PC-9 (cell line): Measurements from ENCODE around the gene DLG4. TPM values are rescaled to one million over a fixed set of nuclear protein-coding genes. Genes with fewer than 3 reads are reported as not detected.
A peak's percentile ranks its signal among the peaks of the same experiment; 100 is the strongest.

Experiments used
- Bru-seq: library from RNA; stranded (reverse); fragments of 400-500 nt; gene quantifications from one replicate; lab custom pipeline; 2021; lab: Mats Ljungman, UMichigan
- BruChase-seq, 2 experiments: library from RNA; stranded (reverse); fragments of 400-500 nt; gene quantifications; one replicate each; lab custom pipeline; 2021; lab: Mats Ljungman, UMichigan
- BruUV-seq: library from RNA; stranded (reverse); fragments of 400-500 nt; replicated peaks from 2 replicates; lab custom pipeline; 2021; lab: Mats Ljungman, UMichigan
- CTCF ChIA-PET: fragments of 300-600 bp; sonication (Branson Sonifier 250); formaldehyde crosslinking; loops from one replicate; lab custom pipeline; 2022; ENCODE audit warnings: antibody characterized with exemption; lab: Charles Lee
- POLR2A ChIA-PET: fragments of 300-600 bp; sonication (Branson Sonifier 250); formaldehyde crosslinking; loops from one replicate; lab custom pipeline; 2022; ENCODE audit warnings: antibody characterized with exemption; ENCODE audit not compliant: unreplicated experiment; lab: Charles Lee
- DNase-seq, 2 experiments: peaks; one replicate each; pipeline versions ENCODE4 v3.0.0 to v3.0.0-alpha.2; 2015 to 2022; ENCODE audit warnings: mixed read lengths in 1 of 2
- H2AFZ ChIP-seq: fragments of 200-600 bp; sonication (generic); 2 replicates; pipeline ENCODE4 v1.8.1; 2017; ENCODE audit warnings: antibody characterized with exemption
- H3F3A ChIP-seq: fragments of 200-600 bp; sonication (generic); 2 replicates; pipeline ENCODE4 v1.8.1; 2017; ENCODE audit warnings: antibody characterized with exemption, mild to moderate bottlenecking, low read depth; ENCODE audit not compliant: insufficient read depth
- H3K27ac ChIP-seq: fragments of 200-600 bp; sonication (generic); 2 replicates; pipeline ENCODE4 v1.6.1; 2016; ENCODE audit warnings: mixed run types
- H3K27me3 ChIP-seq: fragments of 200-600 bp; sonication (generic); 2 replicates; pipeline ENCODE4 v1.6.1; 2016; ENCODE audit warnings: low read depth, mixed run types; ENCODE audit not compliant: insufficient read depth
- H3K36me3 ChIP-seq: fragments of 200-600 bp; sonication (generic); 2 replicates; pipeline ENCODE4 v1.6.1; 2016; ENCODE audit warnings: low read depth, mixed run types
- H3K4me1 ChIP-seq: fragments of 200-600 bp; sonication (generic); replicated peaks from 2 replicates; pipeline ENCODE4 v1.6.1; 2016; ENCODE audit warnings: mixed run types; ENCODE audit not compliant: insufficient read depth
- H3K4me2 ChIP-seq: fragments of 200-600 bp; sonication (generic); 2 replicates; pipeline ENCODE4 v1.6.1; 2017; ENCODE audit warnings: mixed run types
- H3K4me3 ChIP-seq: fragments of 200-600 bp; sonication (generic); 2 replicates; pipeline ENCODE4 v1.6.1; 2016; ENCODE audit warnings: mixed run types
- H3K79me2 ChIP-seq: fragments of 200-600 bp; sonication (generic); 2 replicates; pipeline ENCODE4 v1.6.1; 2017; ENCODE audit warnings: low read depth, mixed run types
- H3K9me2 ChIP-seq: fragments of 200-600 bp; sonication (generic); 2 replicates; pipeline ENCODE4 v1.8.1; 2017; ENCODE audit warnings: mild to moderate bottlenecking; ENCODE audit not compliant: insufficient read depth
- H3K9me3 ChIP-seq: fragments of 200-600 bp; sonication (generic); 2 replicates; pipeline ENCODE4 v1.8.1; 2016; ENCODE audit warnings: low read depth; ENCODE audit not compliant: insufficient read depth
- H4K20me1 ChIP-seq: fragments of 200-600 bp; sonication (generic); 2 replicates; pipeline ENCODE4 v1.8.1; 2017; ENCODE audit not compliant: insufficient read depth
- EZH2 ChIP-seq: fragments of 200-600 bp; sonication (generic); IDR thresholded peaks from 2 replicates; pipeline ENCODE4 v1.8.0; 2017; ENCODE audit warnings: antibody characterized with exemption, low read depth
- intact Hi-C: fragments of 100-400 bp; cut with micrococcal nuclease; formaldehyde crosslinking; loops from one replicate; pipeline ENCODE4 v1.10.0; 2022; ENCODE audit not compliant: unreplicated experiment
- long read RNA-seq: library from polyadenylated mRNA; stranded (forward); transcript quantifications from one replicate; pipeline ENCODE4 v2.0.0, GENCODE V29; 2022
- total RNA-seq: library from RNA; stranded (reverse); gene quantifications from 2 replicates; pipeline ENCODE4 v1.2.3, GENCODE V29; 2021
- TF ChIP-seq, protein P1 (sequence below): fragments of 200-600 bp; sonication (generic); conservative IDR thresholded peaks from 2 replicates; pipeline ENCODE4 v1.6.1; 2017; ENCODE audit warnings: mixed run types, antibody characterized with exemption, mild to moderate bottlenecking, moderate library complexity

DLG4 gene
- total RNA-seq (27.1 and 32.8 TPM in 2 replicates), Bru-seq, nascent RNA (percentile 50 among the genes with signal in this experiment), BruChase-seq, experiment 1, labeled RNA remaining after a 2-hour chase (percentile 57 among the genes with signal in this experiment), BruChase-seq, experiment 2, labeled RNA remaining after a 6-hour chase (percentile 69 among the genes with signal in this experiment)
- long read RNA-seq, partial matches to known transcripts, result 0 of 2 reads
- long read RNA-seq, other reads (novel, unspliced or antisense), result 2 of 2 reads

DNA sequence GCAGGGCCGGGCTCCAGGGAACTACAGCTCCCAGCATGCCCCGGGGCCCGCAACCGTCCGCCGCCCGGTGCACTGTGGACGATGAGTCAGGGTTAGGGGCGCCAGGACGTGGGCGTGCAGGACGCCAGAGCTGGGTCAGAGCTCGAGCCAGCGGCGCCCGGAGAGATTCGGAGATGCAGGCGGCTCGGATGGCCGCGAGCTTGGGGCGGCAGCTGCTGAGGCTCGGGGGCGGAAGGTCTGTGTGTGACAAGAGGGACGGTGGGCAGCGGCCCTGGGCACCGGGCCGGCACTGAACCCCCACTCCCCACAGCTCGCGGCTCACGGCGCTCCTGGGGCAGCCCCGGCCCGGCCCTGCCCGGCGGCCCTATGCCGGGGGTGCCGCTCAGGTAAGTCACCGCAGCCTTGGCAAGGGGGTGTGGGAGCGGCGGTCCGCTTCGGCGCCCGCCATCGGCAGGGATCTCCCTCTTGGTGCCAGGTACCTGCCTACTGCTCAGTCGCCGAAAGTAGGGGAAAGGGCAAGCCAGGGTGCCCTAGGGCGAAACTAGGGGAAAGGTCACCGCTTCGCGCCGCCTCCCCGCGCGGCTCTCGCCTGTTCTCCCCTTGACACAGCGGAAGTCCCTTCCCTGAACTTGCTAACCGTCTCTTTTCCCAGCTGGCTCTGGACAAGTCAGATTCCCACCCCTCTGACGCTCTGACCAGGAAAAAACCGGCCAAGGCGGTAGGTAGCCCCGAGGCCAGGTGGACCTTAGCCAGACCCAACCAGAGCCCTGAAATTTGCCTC lies at the start of gene DLG4, which contains the start of gene ACADVL:
DLG4 (minus strand) TSS at position 25 of the 781 bp plus-strand sequence.
ACADVL (plus strand) TSS at position 127 of the 781 bp plus-strand sequence; CDS start at position 174, 47 bp downstream.
- peaks cover 31% of the 10 kb centered on the region for H3K36me3 ChIP-seq
- peak within 1 kb of the TSS; percentile 84 for H2AFZ ChIP-seq
- peak; percentile 95 to 98 for DNase-seq
- H4K20me1 ChIP-seq, result peaks cover 36% of the 10 kb centered on the region
- peaks cover 36% of the 10 kb centered on the region for H3K4me1 ChIP-seq
- no peaks in the 10 kb centered on the region for H3K9me3 ChIP-seq
- peak within 1 kb of the TSS; percentile 89 for H3K4me2 ChIP-seq
- peaks cover 34% of the 10 kb centered on the region for H3K79me2 ChIP-seq
- ChIA-PET POLR2A (interaction anchor here (0.5 to 1.1 kb wide), 14 partner anchors 10 to 258 kb away, joined by 3 to 11 read pairs (median 5); partner anchors contain the start of genes DVL2, GABARAP and PHF23), CTCF (interaction anchor here (0.5 to 2.2 kb wide), 5 partner anchors 19 to 234 kb away, joined by 3 to 30 read pairs (median 4); partner anchors contain the start of genes GABARAP and PHF23)
- TF ChIP-seq, protein P1, sequence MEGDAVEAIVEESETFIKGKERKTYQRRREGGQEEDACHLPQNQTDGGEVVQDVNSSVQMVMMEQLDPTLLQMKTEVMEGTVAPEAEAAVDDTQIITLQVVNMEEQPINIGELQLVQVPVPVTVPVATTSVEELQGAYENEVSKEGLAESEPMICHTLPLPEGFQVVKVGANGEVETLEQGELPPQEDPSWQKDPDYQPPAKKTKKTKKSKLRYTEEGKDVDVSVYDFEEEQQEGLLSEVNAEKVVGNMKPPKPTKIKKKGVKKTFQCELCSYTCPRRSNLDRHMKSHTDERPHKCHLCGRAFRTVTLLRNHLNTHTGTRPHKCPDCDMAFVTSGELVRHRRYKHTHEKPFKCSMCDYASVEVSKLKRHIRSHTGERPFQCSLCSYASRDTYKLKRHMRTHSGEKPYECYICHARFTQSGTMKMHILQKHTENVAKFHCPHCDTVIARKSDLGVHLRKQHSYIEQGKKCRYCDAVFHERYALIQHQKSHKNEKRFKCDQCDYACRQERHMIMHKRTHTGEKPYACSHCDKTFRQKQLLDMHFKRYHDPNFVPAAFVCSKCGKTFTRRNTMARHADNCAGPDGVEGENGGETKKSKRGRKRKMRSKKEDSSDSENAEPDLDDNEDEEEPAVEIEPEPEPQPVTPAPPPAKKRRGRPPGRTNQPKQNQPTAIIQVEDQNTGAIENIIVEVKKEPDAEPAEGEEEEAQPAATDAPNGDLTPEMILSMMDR, result no peak
- TF ChIP-seq EZH2, result no peak
- H3K4me3 ChIP-seq, result peak within 1 kb of the TSS; percentile 77
- peak within 1 kb of the TSS; percentile 98 for H3K27ac ChIP-seq
- no peaks in the 10 kb centered on the region for H3K9me2 ChIP-seq
- intact Hi-C loops, result loop anchor here (5.0 kb wide), 1 partner anchor 87 kb away; the partner anchor contains the start of gene EIF5A
- H3K27me3 ChIP-seq, result no peaks in the 10 kb centered on the region
- BruUV-seq, result TSS peak; percentile 51
- peaks cover 48% of the 10 kb centered on the region for H3F3A ChIP-seq

DNA sequence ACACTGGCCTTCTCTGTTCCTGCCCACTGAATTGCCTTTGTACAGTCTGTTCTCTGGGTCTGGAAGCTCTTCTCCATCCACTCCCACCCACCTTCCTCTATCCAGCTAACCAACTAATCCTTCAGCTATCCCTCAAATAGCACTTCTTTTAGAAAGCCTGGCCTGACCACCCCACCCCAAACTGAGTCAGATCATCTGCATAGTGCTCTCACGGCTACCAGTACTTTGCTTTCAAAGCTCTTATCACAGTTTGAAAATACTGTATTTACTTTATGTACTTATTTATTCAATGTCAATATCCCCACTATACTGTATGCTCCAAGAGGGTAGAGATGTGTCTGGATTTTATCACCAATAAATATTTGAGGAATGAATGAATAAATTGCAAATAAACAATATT lies 47.1 kb upstream of the DLG4 start:
- Histone ChIP-seq H3K79me2 (peaks cover 15% of the 10 kb centered on the region), H3K4me3 (no peak overlapping the region), H3K9me3 (no peaks in the 10 kb centered on the region), H3F3A (peaks cover 54% of the 10 kb centered on the region), H4K20me1 (no peaks in the 10 kb centered on the region), H3K4me1 (peaks cover 25% of the 10 kb centered on the region), H3K27ac (no peak overlapping the region), H3K9me2 (no peaks in the 10 kb centered on the region), H3K36me3 (no peaks in the 10 kb centered on the region; the same call in 1 of the 2 replicates), H3K27me3 (no peaks in the 10 kb centered on the region), H3K4me2 (no peak overlapping the region), H2AFZ (no peak overlapping the region)
- BruUV-seq, result no TSS peak
- no peak for DNase-seq
- CTCF ChIA-PET, result interaction anchor here (0.7 kb wide), 1 partner anchor 158 kb away, joined by 4 read pairs; no protein-coding TSS in a partner anchor
- POLR2A ChIA-PET, result interaction anchor here (0.7 kb wide), 2 partner anchors 63 to 77 kb away, joined by 4 to 10 read pairs; no protein-coding TSS in a partner anchor
- intact Hi-C loops, result no loop called here
- TF ChIP-seq, protein P1, result no peak
- TF ChIP-seq EZH2, result no peak

DNA sequence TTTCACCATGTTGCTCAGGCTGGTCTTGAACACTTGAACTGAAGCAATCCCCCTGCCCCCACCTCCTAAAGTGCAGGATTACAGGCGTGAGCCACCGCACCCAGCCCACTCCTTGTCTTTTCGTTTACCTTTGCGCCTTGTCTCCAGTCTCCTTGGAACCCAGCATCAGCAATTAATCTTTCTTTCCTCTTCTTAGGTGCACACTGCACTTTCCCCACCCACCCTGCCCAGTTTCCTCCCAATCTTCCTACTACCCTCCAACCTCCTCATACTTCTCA lies 44.1 kb upstream of the DLG4 start:
- peak overlapping the region; percentile 97 for H3K4me3 ChIP-seq
- BruUV-seq, result no TSS peak
- CTCF ChIA-PET, result interaction anchor here (0.6 to 1.5 kb wide), 3 partner anchors 171 to 310 kb away, joined by 3 to 5 read pairs (median 3); no protein-coding TSS in a partner anchor
- peak overlapping the region; percentile 100 for H3K27ac ChIP-seq
- H3K9me2 ChIP-seq, result no peaks in the 10 kb centered on the region
- peak overlapping the region; percentile 49 for H2AFZ ChIP-seq
- intact Hi-C loops, result loop anchor here (1.0 to 5.0 kb wide), 6 partner anchors 17 to 579 kb away; partner anchors contain the start of genes EIF5A, POLR2A, SLC35G6 and TMEM256
- H3K27me3 ChIP-seq, result no peaks in the 10 kb centered on the region
- H3K79me2 ChIP-seq, result peaks cover 45% of the 10 kb centered on the region
- H3K4me2 ChIP-seq, result peak overlapping the region; percentile 82
- H3F3A ChIP-seq, result peaks cover 56% of the 10 kb centered on the region
- peaks cover 39% of the 10 kb centered on the region for H3K4me1 ChIP-seq
- no peaks in the 10 kb centered on the region for H3K9me3 ChIP-seq
- H4K20me1 ChIP-seq, result peaks cover 20% of the 10 kb centered on the region
- DNase-seq, result peak in 1 of 2 experiments; percentile 31
- no peak for TF ChIP-seq EZH2
- TF ChIP-seq, protein P1, result no peak
- peaks cover 20% of the 10 kb centered on the region for H3K36me3 ChIP-seq
- POLR2A ChIA-PET, result interaction anchor here (0.6 to 0.8 kb wide), 4 partner anchors 29 to 753 kb away, joined by 4 to 33 read pairs (median 6); no protein-coding TSS in a partner anchor
